T-helper 2 cell treated with Interferon-gamma antibody and Interleukin-4, amounts not matched to agents 100 ng/mL and 5 ng/mL, for 36 hours (primary cell): ENCODE results near the gene SYTL1. TPM values are rescaled to one million over a fixed set of nuclear protein-coding genes. Genes with fewer than 3 reads are reported as not detected.

Source experiments
- intact Hi-C: fragments of 100-400 bp; cut with micrococcal nuclease; formaldehyde crosslinking; loops from one replicate; pipeline ENCODE4 v1.15.1; 2023
- total RNA-seq: library from RNA; stranded (reverse); gene quantifications from 2 replicates; pipeline ENCODE4 v1.2.3, GENCODE V29; 2022

The SYTL1 gene
- total RNA-seq, 1 donor from 2014 or later, result 83.6 TPM

- intact Hi-C loops, result loop anchor here (10.0 kb wide), 1 partner anchor 295 kb away; no protein-coding TSS in a partner anchor
Observed at GRCh38 chr1:27399251-27400025, 57.6 kb downstream of the SYTL1 start.

DNA sequence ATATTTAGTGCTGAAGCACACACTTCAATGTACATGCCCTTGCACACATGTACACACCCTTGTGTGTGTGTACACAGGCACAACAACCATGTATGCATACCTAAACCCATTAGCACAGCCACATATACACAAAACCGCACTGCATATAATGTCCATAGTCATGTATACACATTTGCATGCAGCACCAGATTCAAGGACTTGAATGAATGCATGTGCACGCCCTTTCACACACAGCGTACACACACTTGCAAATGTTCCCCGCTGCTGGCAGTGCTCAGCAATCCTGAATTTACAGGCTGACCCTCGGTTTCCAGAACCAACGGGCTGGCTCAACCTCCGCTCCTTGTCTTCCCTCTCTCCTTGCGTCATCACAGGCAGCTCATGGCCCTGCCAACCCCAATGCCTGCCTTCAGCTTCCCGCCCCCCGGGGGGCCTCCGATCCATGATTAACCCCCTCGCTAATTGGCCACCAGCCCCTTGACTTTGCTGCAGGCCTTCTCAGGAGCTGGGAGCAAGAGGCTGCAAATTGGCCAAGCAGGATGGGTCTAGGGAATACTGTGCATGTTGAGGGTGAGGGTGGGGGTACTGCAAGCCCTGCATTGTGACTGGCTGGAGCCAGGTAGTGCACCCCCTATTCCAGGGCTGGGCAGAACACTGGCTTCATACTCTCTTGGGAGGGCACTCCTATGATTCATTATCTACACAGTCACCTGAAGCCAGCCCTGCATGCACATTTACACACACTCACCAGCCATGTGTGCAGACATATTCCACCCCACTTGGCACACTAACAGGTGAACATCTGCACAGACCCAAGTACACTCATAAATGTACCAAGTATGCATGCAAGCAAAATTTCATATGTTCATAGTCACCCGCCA lies 58.5 kb downstream of the SYTL1 start:
- intact Hi-C loops, result no loop called here

DNA sequence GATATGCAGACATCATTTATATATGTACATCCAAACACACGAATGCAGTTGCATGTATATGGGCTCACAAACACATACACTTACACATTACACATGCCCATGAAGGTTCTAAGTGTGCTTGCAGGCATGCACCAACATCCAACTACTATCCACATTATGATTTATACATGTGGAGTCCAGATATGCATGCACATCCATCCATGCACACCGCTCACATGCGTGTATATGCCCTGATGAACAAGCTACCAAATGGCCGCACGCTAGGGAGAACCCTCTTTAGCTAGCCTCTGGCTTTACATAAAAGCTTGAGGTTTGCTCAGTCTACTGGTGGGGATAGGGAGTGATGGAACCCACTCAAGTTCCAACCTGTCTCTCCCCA lies 59.1 kb downstream of the SYTL1 start:
- intact Hi-C loops, result no loop called here

DNA sequence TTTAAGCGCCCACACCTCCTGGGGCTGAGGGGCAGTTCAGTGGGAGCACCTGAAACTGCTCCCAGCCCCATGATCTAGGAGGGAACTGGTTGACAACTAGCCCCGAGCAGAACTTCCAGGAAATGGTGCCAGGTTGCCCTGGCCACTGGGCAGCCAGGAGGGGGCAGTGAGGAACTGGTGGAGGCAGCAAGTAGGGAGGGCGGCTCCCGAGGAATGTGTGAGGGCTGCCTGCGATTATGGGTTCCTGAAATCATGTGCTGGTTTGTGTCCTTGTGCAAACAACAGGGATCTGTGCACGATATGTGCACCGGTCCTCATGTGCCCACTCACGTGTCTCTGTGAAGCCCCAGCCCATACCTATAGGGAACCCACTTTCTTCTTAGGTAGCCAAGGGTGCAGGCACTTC lies 60.5 kb downstream of the SYTL1 start:
- intact Hi-C loops, result no loop called here

- intact Hi-C loops, result no loop called here
Observed at GRCh38 chr1:27403065-27403726, 61.4 kb downstream of the SYTL1 start.

Other genes with a start within 250 kb of the SYTL1 start
- 24.6 and 25.4 TPM in 2 replicates for gene SLC9A1, start 186.9 kb upstream of the SYTL1 start, total RNA-seq
- gene WDTC1, start 107.4 kb upstream of the SYTL1 start, total RNA-seq, result 24.0 and 24.4 TPM in 2 replicates
- 39.5 and 39.8 TPM in 2 replicates for gene TMEM222, start 19.9 kb upstream of the SYTL1 start, total RNA-seq
- 9.6 and 12.7 TPM in 2 replicates for gene MAP3K6, start 24.9 kb downstream of the SYTL1 start, total RNA-seq
- gene FCN3, start 32.8 kb downstream of the SYTL1 start, total RNA-seq, result not detected in 2 replicates
- not detected in 2 replicates for gene CD164L2, start 41.3 kb downstream of the SYTL1 start, total RNA-seq
- 0.39 and 0.73 TPM in 2 replicates for gene GPR3, start 50.6 kb downstream of the SYTL1 start, total RNA-seq
- 124 and 125 TPM in 2 replicates for gene WASF2, start 148.1 kb downstream of the SYTL1 start, total RNA-seq